ENCODE measurements around the gene GPR183.
"Not testable (repeated sequence)": the region's sequence is repeated elsewhere in the genome, so short reads cannot be mapped to it uniquely, and the experiment has no call there.

GPR183 gene

DNA sequence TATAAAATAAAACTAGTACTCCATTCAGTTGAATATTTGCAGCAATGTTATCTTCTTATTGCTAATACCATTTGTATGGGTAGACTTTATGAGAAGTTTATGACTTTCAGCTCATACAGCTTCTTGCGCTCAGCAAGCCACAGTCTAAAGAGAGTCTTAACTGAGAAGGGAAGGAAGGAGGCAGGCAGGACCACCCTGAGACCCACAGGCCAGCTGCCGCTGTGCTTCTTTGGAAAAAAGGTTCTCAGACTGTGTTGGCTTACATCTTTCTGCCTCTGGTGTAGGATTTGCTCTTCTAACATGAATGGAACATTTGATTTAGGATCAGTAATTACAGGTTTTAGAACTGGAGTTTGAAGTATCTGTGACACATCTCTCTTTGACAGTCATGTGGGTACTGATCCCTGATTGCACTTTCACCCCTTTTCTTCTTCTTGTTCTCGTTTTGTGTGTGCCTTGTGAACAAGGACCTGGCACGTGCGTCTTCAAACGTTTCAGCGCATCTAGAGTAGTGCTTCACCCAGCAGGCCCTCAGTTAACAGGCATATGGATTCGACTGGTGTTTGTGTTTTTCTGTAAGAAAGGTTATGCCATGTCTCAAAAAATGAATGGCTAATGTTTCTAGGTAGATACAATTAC lies 41.9 kb downstream of the GPR183 start:
- no peak for DNase-seq

- DNase-seq = no peak
Measured at GRCh38 chr13:99264051-99264450, 43.1 kb downstream of the GPR183 start.

DNA sequence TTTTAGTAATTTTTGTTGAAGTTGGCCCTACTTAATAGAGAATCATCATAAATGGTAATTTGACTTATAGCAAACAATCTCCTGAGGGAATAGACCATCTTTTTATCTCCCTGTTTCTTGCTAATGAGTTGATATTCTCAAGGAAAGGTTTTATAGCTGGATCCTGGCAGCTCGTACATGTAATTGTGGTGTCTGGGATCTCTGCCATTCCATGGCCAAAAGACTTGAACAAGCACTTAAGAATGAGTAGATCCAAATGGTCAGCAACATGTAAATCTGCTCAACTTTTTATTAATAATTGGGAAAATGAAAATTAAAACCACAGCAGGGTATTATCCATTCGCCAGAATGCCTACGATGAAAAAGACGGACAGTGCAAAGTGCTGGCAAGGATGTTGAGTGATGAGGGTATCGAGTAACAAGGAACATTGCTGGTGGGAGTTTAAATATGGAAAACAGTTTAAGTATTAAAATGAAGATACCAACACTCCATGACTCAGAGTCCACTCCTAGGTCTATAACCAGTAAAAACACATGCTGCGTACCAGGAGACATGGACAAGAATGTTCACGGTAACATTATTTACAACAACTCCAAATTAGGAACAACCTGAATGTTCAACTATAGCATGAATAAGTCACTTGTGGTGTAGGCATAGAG lies 43.9 kb downstream of the GPR183 start:
- DNase-seq = no peak

DNA sequence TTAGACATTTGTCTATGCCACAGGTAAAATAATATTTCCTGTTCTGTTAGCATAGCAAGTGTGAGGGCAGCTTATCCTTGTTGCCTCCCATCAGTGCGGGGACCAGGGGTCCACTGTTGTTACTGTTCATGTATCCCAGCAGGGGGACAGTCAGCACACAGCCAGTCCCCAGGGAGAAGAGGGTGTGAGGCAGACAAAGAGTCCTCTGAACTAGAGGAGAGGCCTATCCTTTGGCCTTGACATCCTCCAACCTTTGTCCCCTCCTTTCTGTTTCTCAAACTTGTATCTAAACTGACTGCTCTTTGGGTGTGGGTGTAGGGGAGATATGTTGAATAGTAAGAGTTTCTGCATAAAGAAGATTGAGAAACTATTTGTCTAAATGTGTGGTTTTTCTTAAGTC lies 46.1 kb downstream of the GPR183 start:
- no peak for DNase-seq

GRCh38 chr13:99260216-99260615 lies 47.0 kb downstream of the GPR183 start:
- no peak for DNase-seq

DNA sequence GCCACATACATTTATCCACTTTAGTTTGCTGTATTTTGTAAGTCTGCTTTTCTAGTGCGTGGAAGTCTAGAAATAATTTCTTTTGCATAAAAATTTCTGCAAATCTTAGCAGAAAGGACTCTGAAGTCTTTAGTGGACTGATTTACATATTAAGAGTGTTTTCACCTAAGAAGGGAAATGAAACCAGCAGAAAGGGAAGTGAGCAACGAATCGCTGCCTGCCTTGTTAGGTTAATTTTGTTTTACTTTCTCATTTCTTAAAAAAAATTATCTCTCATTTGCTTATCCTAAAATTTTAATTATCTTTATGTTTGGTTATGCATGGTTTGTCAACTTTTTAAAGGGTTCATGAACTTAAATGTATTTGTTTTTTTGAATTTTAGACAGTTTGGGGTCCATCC lies 48.3 kb downstream of the GPR183 start:
- no peak for DNase-seq

DNA sequence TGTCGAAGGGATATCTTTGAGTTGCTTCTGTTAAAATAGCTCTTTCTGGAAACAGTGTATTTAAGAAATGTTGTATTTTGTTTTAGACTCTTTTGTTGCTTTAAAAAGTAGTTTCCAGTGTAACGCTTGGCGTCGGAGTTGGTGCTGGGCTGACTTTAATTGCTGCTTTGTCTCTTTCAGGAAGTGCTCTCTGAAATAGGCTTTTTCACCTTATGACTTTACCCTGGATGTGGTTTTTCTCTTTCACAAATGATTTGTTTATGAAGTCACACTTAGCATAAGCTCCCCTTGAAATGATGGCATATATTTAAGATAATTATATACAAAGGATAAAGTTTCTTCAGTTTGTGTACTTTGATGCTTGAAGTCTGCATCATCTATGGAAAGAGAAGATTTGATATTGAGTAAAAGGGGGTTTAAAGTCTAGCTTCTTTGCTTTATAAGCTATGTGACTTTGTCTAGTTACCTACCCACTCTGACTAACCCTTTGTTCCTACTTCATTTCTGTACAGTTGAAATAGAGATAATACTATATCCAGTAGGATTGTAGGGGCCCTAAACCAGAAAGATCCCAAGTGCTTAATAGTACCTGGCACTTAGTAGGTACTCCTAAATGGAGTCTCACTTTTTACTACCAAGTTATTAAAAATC lies 48.9 kb downstream of the GPR183 start, which contains the start of gene GPR18:
Gene GPR18 (minus strand): TSS at position 170 of the 651 bp plus-strand sequence. CDS start 2,507 bp downstream, outside the sequence.
- no peak for DNase-seq

DNA sequence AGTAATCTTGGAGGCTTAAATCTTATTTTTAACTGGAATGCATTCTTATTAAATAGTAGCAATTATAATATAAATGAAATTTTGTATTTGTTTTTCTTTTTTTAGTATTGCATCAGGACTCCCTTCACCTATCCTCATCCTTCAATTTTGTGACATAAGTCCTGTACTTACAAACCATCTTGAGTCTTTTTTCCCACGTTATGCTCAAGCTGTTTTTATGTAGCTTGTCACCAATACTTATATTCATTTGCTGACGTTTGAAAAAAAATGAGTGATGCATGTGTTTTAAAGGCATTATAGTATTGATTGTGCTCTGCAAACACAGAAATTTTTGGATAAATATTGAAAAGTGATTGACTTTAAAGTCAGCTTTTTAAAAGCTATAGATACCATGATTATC lies 49.9 kb downstream of the GPR183 start:
- no peak for DNase-seq

DNA sequence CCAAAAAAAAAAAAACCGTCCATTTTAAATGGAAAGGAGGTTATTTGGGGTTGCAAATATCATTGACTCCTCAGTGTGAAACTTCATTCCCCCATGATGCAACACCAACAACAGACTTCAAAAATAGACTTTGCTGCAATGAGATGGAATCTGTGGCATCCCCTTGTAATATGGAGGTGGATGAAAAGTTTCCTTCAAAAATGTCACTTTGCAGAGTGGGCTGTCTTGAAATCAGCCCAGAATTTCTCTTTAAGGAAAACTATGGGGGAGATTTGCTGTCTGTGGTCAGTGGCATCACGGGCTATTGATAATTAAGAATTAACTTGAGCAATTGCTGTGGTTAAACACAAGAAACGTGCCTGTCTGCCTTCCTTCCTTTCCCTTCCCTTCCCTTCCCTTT lies 50.5 kb downstream of the GPR183 start:
- no peak for DNase-seq

- no peak for DNase-seq
Measured at GRCh38 chr13:99256283-99256682, 50.9 kb downstream of the GPR183 start.

DNA sequence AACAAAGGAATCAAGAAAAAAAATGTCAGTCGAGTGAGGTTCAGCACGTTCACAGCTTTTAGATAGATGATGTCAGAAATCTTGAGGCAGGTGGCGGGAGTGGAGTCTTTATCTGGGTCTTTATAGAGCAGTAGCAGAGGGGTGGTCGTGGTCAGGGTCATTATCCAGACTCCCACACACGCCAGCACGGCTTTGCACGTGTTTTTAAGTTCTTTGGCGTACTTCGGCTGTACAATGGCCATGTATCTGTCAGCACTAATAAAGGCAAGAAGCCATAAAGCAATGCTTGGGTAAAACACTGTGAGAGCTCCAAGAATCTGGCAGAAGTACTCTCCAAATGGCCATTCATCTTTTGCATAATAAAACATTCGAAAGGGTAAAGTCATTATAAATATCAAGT lies 51.9 kb downstream of the GPR183 start:
- DNase-seq = no peak

DNA sequence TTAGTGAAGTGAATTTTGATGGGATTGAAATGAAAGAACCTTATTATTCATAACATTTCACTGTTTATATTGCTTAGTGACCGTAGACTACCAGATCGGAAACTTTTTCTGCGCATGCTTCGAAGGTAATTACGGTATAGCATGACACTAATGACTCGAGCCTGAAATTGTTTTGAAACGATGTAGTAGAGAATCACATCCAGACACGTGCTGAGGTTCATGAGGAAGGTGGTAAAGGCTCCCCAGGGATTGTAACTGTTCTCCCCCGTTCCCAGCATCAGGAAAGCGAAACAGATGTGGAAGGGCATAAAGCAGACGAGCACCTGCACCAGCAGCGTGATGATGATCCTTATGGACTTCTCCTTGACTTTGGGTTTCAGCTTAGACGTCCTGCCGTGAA lies 52.4 kb downstream of the GPR183 start:
- DNase-seq = no peak

GRCh38 chr13:99251921-99252320 lies 55.3 kb downstream of the GPR183 start:
- no peak for DNase-seq

- DNase-seq = no peak
Measured at GRCh38 chr13:99250982-99251825, 56.0 kb downstream of the GPR183 start.

- DNase-seq = not testable (repeated sequence)
Measured at GRCh38 chr13:99249606-99250005, 57.6 kb downstream of the GPR183 start.

DNA sequence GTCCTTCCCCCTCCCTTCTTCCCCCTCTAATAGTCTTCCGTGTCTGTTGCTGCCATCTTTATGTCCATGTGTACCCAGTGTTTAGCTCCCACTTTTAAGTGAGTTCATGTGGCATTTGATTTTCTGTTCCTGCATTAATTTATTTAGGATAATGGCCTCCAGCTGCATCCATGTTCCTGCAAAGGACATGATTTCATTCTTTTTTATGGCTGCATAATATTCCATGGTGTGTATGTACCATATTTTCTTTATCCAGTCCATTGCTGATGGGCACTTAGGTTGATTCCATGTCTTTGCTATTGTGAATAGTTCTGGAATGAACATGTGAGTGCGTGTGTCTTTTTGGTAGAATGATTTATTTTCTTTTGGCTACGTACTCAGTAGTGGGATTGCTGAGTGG lies 58.0 kb downstream of the GPR183 start:
- not testable (repeated sequence) for DNase-seq

- DNase-seq = no peak
Measured at GRCh38 chr13:99246100-99246499, 61.1 kb downstream of the GPR183 start.

All from left hindlimb (tissue), 1 donor.